Coronary artery (tissue), 2 donors: ENCODE results near the gene SERPINC1.
"Not testable (repeated sequence)": the region's sequence is repeated elsewhere in the genome, so short reads cannot be mapped to it uniquely, and the experiment has no call there.

Experiments
- DNase-seq: peaks from one replicate; pipeline ENCODE4 v3.0.0-alpha.2; 2017; ENCODE audit warnings: low spot score
- H3K27ac ChIP-seq, 2 donors: fragments of 200-600 bp; sonication (generic); one replicate each; pipeline ENCODE4 v1.5.1; 2016 to 2019
- H3K4me3 ChIP-seq: fragments of 200-600 bp; sonication (generic); 2 replicates; pipeline ENCODE4 v1.5.1; 2016; ENCODE audit warnings: mild to moderate bottlenecking, moderate library complexity
- TF ChIP-seq, protein P1 (sequence below): fragments of 200-600 bp; sonication (generic); IDR thresholded peaks from one replicate; pipeline ENCODE4 v1.5.1; 2019; ENCODE audit warnings: antibody characterized with exemption

Gene SERPINC1

DNA sequence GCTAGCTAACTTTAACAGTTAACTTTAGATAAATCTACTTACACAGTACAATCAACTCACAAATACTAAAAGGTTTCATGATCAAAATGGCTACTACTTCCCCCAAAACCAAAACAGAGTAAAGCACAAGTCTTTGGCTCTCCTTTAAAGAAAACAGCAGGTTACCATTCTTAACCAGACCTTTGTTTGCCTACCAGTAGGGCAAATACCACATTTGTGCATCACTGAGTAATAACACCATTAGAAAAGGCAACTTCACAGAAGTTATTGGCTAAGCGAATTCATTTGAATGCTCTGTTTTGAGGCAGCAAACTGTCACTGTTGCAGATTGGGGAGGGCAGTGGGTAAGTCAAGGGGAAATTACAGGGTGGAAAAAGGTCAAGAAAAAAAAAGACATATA is 17.3 kb upstream of the SERPINC1 start:
- no peak overlapping the region for H3K4me3 ChIP-seq
- no peak overlapping the region for H3K27ac ChIP-seq
- DNase-seq, result no peak
- TF ChIP-seq, protein P1, sequence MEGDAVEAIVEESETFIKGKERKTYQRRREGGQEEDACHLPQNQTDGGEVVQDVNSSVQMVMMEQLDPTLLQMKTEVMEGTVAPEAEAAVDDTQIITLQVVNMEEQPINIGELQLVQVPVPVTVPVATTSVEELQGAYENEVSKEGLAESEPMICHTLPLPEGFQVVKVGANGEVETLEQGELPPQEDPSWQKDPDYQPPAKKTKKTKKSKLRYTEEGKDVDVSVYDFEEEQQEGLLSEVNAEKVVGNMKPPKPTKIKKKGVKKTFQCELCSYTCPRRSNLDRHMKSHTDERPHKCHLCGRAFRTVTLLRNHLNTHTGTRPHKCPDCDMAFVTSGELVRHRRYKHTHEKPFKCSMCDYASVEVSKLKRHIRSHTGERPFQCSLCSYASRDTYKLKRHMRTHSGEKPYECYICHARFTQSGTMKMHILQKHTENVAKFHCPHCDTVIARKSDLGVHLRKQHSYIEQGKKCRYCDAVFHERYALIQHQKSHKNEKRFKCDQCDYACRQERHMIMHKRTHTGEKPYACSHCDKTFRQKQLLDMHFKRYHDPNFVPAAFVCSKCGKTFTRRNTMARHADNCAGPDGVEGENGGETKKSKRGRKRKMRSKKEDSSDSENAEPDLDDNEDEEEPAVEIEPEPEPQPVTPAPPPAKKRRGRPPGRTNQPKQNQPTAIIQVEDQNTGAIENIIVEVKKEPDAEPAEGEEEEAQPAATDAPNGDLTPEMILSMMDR, result no peak

DNA sequence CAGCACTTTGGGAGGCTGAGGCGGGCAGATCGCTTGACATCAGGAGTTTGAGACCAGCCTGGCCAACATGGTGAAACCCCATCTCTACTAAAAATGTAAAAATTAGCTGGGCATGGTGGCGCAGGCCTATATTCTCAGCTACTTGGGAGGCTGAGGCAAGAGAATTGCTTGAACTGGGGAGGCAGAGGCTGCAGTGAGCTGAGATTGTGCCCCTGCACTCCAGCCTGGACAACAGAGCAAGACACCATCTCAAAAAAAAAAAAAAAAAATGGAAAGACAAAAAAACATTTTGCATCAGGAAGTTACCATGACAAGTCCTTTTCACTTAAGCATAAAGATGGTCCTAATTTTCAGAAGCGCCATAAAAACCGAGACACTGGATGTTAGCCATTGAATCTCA is 13.4 kb upstream of the SERPINC1 start:
- H3K4me3 ChIP-seq, DNase-seq, H3K27ac ChIP-seq: not testable (repeated sequence)

DNA sequence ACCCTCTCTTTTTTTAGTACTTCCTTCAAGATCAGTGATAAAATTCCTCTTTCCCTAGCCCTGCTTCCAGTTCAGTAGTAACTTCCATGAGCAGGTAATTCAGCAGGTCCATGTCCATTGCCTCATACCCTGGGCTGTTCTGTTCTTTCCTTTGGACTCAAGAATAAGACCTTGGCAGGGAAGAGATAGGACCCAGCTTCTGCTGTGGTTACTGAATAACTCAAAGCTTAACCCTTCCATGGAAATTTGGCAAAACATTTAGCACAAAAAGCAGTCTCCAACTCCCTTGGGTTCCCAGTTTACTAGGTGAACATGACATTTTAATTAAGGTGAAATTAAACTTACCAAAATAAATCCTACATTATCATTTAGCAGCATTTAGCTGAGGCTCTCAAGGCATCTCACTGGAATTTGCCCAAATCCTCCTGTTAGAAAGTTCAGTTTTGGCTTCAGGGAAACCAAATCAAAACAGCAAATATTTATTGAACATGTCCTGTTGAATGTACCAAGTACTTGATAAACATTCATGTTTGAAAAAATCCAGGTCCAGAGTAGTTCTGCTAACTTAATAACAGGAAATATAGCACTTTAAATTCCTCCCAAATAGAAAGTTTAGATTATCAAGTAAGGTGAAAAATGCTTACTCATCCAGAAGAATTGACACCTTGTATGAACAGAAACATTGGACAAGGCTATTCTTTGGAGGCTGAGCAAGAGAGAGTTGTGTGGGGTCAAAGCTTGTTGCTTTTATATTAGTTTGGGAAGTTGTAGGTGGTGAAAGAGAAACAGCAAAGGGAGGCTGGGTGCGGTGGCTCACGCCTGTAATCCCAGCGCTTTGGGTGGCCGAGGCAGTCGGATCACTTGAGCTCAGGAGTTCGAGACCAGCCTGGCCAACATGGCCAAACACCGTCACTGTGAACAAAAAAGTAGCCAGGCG is 8.4 kb upstream of the SERPINC1 start:
- H3K27ac ChIP-seq, result no peak overlapping the region
- DNase-seq, result no peak
- TF ChIP-seq, protein P1, result no peak
- H3K4me3 ChIP-seq, result no peak overlapping the region

DNA sequence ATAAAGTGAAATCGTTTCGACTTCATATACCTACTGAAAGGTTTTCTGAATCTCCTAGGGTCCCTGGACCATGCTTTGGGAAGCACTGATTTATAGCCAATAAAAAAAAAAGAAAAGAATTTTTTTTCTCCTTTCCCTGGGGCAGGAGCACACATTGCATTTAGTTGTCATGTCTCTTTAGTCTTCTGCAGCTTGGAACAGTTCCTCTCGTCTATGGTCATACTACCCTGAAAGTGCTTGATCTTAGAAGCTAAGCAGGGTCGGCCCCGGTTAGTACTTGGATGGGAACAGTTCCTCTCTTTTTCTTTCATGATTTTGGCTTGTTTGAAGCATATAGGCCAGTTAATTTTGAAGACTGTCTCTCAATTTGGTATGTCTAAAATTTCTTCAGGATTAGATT is 3.7 kb upstream of the SERPINC1 start:
- Histone ChIP-seq H3K4me3 (no peak overlapping the region), H3K27ac (no peak overlapping the region)
- TF ChIP-seq, protein P1, result no peak
- no peak for DNase-seq

DNA sequence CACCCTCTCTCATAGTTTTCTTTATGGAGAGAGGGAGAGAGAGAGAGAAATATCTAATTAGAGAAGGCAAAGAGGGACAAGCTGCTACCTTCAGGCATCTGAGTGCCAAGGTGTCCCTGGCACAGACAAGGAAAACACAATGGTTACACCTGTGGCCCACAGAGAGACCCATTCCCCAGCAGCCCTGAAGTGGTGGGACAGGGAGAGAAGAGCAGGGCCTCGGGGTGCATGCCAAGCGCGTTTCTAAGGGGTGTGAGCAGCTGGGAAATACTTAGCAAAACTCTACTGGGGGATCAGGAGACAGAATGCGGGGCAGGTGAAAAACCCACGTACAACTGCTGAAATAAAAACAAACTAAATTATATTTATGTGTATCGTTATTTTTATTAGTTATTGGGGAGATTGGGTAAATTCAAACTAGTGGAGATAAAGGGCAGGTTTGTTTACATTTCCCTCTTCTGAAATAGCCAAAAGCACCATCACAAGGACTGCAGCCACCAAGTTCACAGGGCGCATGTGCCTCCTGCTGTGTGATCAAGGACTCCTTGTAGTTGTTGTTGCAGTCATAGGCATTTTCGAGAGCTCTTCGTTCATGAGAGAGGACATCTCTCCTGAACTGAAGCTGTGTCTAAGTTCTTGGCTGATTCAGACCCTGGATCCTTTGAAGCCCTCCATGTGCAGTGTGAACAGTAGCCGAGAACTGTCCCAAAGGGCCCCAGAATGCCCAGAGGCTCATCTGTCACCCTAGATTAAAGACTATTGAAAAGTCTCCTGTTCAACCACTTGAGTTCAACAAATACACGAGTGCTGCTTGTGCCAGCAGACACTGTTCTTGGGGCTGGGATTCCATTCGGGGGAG is 737 bp upstream of the SERPINC1 start:
- Histone ChIP-seq H3K27ac (no peak overlapping the region), H3K4me3 (no peak overlapping the region)
- TF ChIP-seq, protein P1, result no peak
- no peak for DNase-seq

DNA sequence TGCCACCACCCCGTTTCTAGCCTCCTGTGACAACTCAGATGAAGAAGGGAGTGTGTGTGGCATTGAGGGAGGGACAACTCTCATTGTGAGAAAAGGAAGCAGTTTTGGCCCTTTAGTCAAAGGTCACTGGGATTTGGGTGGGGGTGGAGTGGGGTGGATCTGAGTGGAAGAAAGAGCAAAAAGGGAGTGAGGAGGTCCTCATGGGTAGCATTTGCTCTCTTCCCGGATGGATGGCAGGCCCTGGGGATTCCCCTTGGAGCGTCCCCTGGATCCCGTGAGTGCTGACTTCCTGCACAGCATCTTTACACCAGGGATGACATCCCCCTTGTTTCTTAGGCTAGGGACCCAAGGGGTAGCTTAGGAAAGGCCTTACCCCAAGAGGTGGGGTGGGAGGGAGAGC is 460 bp downstream of the SERPINC1 start:
- no peak for DNase-seq

DNA sequence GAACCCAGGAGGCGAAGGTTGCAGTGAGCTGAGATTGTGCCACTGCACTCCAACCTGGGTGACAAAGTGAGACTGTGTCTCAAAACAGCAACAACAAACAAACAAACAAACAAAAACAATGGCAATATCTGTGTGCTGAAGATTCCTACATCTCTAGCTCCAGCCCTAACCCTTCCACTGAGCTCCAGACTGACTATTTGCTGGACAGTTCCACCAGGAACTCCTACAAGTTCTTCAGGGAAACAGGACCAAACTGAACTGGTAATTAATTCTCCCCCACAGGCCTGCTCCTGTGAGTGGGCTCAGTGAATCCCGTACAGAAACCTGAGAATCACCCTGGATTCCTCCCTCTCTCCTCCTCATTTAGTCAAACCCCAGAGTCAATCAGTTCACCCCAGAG is 1.5 kb downstream of the SERPINC1 start:
- TF ChIP-seq, protein P1, result no peak
- DNase-seq, result no peak
- Histone ChIP-seq H3K27ac (no peak overlapping the region), H3K4me3 (no peak overlapping the region)

More for the DNA sequence above, 460 bp downstream of the SERPINC1 start:
- TF ChIP-seq, protein P1, result no peak
- no peak overlapping the region for H3K27ac ChIP-seq
- H3K4me3 ChIP-seq, result no peak overlapping the region
